ENCODE data around the gene TRMT61A. TPM values are rescaled to one million over a fixed set of nuclear protein-coding genes. Genes with fewer than 3 reads are reported as not detected.

Gene TRMT61A
- polyA plus RNA-seq, 4 donors = 6.6 to 10.3 (median 6.7) TPM

GRCh38 chr14:103533999-103534575, 5.1 kb downstream of the TRMT61A start:
- DNase-seq (ENCODE audit: low read depth in 4 of 4, low spot score in 3 of 4) = no peak

GRCh38 chr14:103534576-103535061, 5.6 kb downstream of the TRMT61A start:
- no peak for DNase-seq (ENCODE audit: low read depth in 4 of 4, low spot score in 3 of 4)

GRCh38 chr14:103535081-103535890, 6.3 kb downstream of the TRMT61A start:
- no peak for DNase-seq (ENCODE audit: low read depth in 4 of 4, low spot score in 3 of 4)

GRCh38 chr14:103535891-103536565, 7.0 kb downstream of the TRMT61A start:
- DNase-seq (ENCODE audit: low read depth in 4 of 4, low spot score in 3 of 4) = no peak

- no peak for DNase-seq (ENCODE audit: low read depth in 4 of 4, low spot score in 3 of 4)
These were observed 7.7 kb downstream of the TRMT61A start for GRCh38 chr14:103536693-103537092.

- no peak for DNase-seq (ENCODE audit: low read depth in 4 of 4, low spot score in 3 of 4)
These were observed 8.4 kb downstream of the TRMT61A start for GRCh38 chr14:103537175-103537990.

GRCh38 chr14:103538291-103539055, 9.5 kb downstream of the TRMT61A start:
- DNase-seq (ENCODE audit: low read depth in 4 of 4, low spot score in 3 of 4) = no peak

GRCh38 chr14:103539056-103539825, 10.2 kb downstream of the TRMT61A start:
- no peak for DNase-seq (ENCODE audit: low read depth in 4 of 4, low spot score in 3 of 4)

- DNase-seq (ENCODE audit: low read depth in 4 of 4, low spot score in 3 of 4) = no peak
These were observed 12.1 kb downstream of the TRMT61A start for GRCh38 chr14:103540821-103541708.

GRCh38 chr14:103541709-103542604, 13.0 kb downstream of the TRMT61A start:
- DNase-seq (ENCODE audit: low read depth in 4 of 4, low spot score in 3 of 4) = no peak

GRCh38 chr14:103542605-103543088, 13.7 kb downstream of the TRMT61A start:
- no peak for DNase-seq (ENCODE audit: low read depth in 4 of 4, low spot score in 3 of 4)

GRCh38 chr14:103543140-103543539, 14.1 kb downstream of the TRMT61A start:
- no peak for DNase-seq (ENCODE audit: low read depth in 4 of 4, low spot score in 3 of 4)

GRCh38 chr14:103543721-103544387, 14.9 kb downstream of the TRMT61A start:
- DNase-seq (ENCODE audit: low read depth in 4 of 4, low spot score in 3 of 4) = no peak

GRCh38 chr14:103544388-103545218, 15.6 kb downstream of the TRMT61A start:
- DNase-seq (ENCODE audit: low read depth in 4 of 4, low spot score in 3 of 4) = no peak

GRCh38 chr14:103545219-103545914, 16.4 kb downstream of the TRMT61A start:
- no peak for DNase-seq (ENCODE audit: low read depth in 4 of 4, low spot score in 3 of 4)

Measured in right renal pelvis (tissue), 4 donors.